C4-2B (cell line): Measurements from ENCODE around the gene CASKIN2.
A peak's percentile ranks its signal among the peaks of the same experiment; 100 is the strongest.

ENCODE experiments used
- H3K27ac ChIP-seq: fragments of 450-650 bp; 2 replicates; pipeline ENCODE4 v1.5.1; 2017
- CTCF ChIP-seq: fragments of 450-650 bp; conservative IDR thresholded peaks from 2 replicates; pipeline ENCODE4 v1.5.1; 2017; ENCODE audit warnings: mild to moderate bottlenecking
- ZFX ChIP-seq: fragments of 450-650 bp; IDR thresholded peaks from 2 replicates; pipeline ENCODE4 v1.6.1; 2017

CASKIN2 gene

GRCh38 chr17:75558666-75559530, 43.6 kb upstream of the CASKIN2 start:
- TF ChIP-seq CTCF (no peak), ZFX (no peak)

GRCh38 chr17:75557852-75558665, 42.7 kb upstream of the CASKIN2 start:
- TF ChIP-seq CTCF (no peak), ZFX (peak; percentile 31; the same call in 1 of the 2 replicates)
- H3K27ac ChIP-seq = peak overlapping the region; percentile 75

More at GRCh38 chr17:75558666-75559530, 43.6 kb upstream of the CASKIN2 start:
- peak overlapping the region; percentile 75 for H3K27ac ChIP-seq

- TF ChIP-seq ZFX (peak; percentile 46; the same call in 1 of the 2 replicates), CTCF (no peak)
- peak overlapping the region; percentile 75 for H3K27ac ChIP-seq
Measured at GRCh38 chr17:75557075-75557851, 41.9 kb upstream of the CASKIN2 start.

GRCh38 chr17:75555679-75556153, 40.4 kb upstream of the CASKIN2 start:
- peak overlapping the region; percentile 75 for H3K27ac ChIP-seq
- no peak for TF ChIP-seq ZFX
- TF ChIP-seq CTCF = no peak

GRCh38 chr17:75553295-75554110, 38.2 kb upstream of the CASKIN2 start:
- no peak for TF ChIP-seq ZFX
- TF ChIP-seq CTCF = no peak
- no peak overlapping the region for H3K27ac ChIP-seq
